SK-N-SH (cell line): ENCODE data around the gene PDE2A. TPM values are rescaled to one million over a fixed set of nuclear protein-coding genes. Genes with fewer than 3 reads are reported as not detected.
A peak's percentile ranks its signal among the peaks of the same experiment; 100 is the strongest.

Experiments used
- CTCF ChIA-PET: fragments of 300-600, 350-600 bp; formaldehyde crosslinking; extraction: SDS; loops from one replicate; lab custom pipeline; 2021; lab: Yijun Ruan, JAX
- POLR2A ChIA-PET: fragments of 350-600 bp; sonication (Branson Sonifier 250); formaldehyde crosslinking; extraction: SDS; loops from one replicate; lab custom pipeline; 2020; ENCODE audit warnings: antibody characterized with exemption, inconsistent platforms; lab: Yijun Ruan, JAX
- DNase-seq: peaks from one replicate; pipeline ENCODE4 v3.0.0; 2012
- H2AFZ ChIP-seq: fragments of 200-600 bp; sonication (generic); 2 replicates; pipeline ENCODE4 v1.8.1; 2016; ENCODE audit warnings: antibody characterized with exemption, mild to moderate bottlenecking, low read depth
- H3F3A ChIP-seq: fragments of 200-600 bp; sonication (generic); replicated peaks from 2 replicates; pipeline ENCODE3; 2016; ENCODE audit warnings: antibody characterized with exemption, mild to moderate bottlenecking; ENCODE audit not compliant: insufficient read depth
- H3K27ac ChIP-seq, 2 experiments: fragments of 200-500 bp in 1 of 2; fragments of 200-600 bp in 1 of 2; sonication (Bioruptor generic) in 1 of 2; sonication (generic), shearing (Covaris generic) in 1 of 2; 2 replicates each; pipeline versions ENCODE4 v1.5.1 to v1.6.1; 2014 to 2016; ENCODE audit warnings: low read depth in 2 of 2, inconsistent platforms in 1 of 2, low read length in 1 of 2, mild to moderate bottlenecking in 1 of 2, mixed read lengths in 1 of 2
- H3K27me3 ChIP-seq: fragments of 200-600 bp; sonication (generic), shearing (Covaris generic); 2 replicates; pipeline ENCODE4 v1.6.1; 2016; ENCODE audit warnings: mixed run types; ENCODE audit not compliant: insufficient read depth
- H3K36me3 ChIP-seq, 2 experiments: fragments of 200-500 bp in 1 of 2; fragments of 200-600 bp in 1 of 2; sonication (Bioruptor generic) in 1 of 2; sonication (generic) in 1 of 2; replicated peaks in 1 of 2; 2 replicates each; pipeline versions ENCODE3 to v1.5.1; 2014 to 2016; ENCODE audit warnings: low read length in 1 of 2, mild to moderate bottlenecking in 1 of 2; ENCODE audit not compliant: insufficient read depth in 2 of 2, control insufficient read depth in 1 of 2
- H3K4me1 ChIP-seq, 2 experiments: fragments of 200-500 bp in 1 of 2; fragments of 200-600 bp in 1 of 2; sonication (Bioruptor generic) in 1 of 2; sonication (generic), shearing (Covaris generic) in 1 of 2; 2 replicates each; pipeline versions ENCODE4 v1.5.1 to v1.6.1; 2014 to 2016; ENCODE audit warnings: low read depth in 1 of 2, low read length in 1 of 2, mixed run types in 1 of 2; ENCODE audit not compliant: insufficient read depth in 2 of 2, control insufficient read depth in 1 of 2
- H3K4me2 ChIP-seq: fragments of 200-600 bp; sonication (generic), shearing (Covaris generic); 2 replicates; pipeline ENCODE4 v1.6.1; 2017; ENCODE audit warnings: mixed run types
- H3K4me3 ChIP-seq, 2 experiments: fragments of 200-500 bp in 1 of 2; fragments of 200-600 bp in 1 of 2; sonication (Bioruptor generic) in 1 of 2; sonication (generic), shearing (Covaris generic) in 1 of 2; 2 replicates each; pipeline versions ENCODE4 v1.5.1 to v1.8.1; 2014 to 2016; ENCODE audit warnings: low read depth in 2 of 2, inconsistent platforms in 1 of 2, low read length in 1 of 2, mild to moderate bottlenecking in 1 of 2, mixed read lengths in 1 of 2, moderate library complexity in 1 of 2
- H3K79me2 ChIP-seq: fragments of 200-600 bp; sonication (generic); 2 replicates; pipeline ENCODE4 v1.8.1; 2017; ENCODE audit warnings: mild to moderate bottlenecking; ENCODE audit not compliant: insufficient read depth
- H3K9ac ChIP-seq: fragments of 200-600 bp; sonication (generic); 2 replicates; pipeline ENCODE4 v1.6.1; 2017; ENCODE audit warnings: mixed run types
- H3K9me2 ChIP-seq: fragments of 200-600 bp; sonication (generic); 2 replicates; pipeline ENCODE4 v1.6.1; 2017; ENCODE audit warnings: mixed run types
- H3K9me3 ChIP-seq: fragments of 200-600 bp; sonication (generic); 2 replicates; pipeline ENCODE4 v1.6.1; 2017; ENCODE audit warnings: mixed run types, mild to moderate bottlenecking, moderate library complexity
- H4K20me1 ChIP-seq: fragments of 200-600 bp; sonication (generic); 2 replicates; pipeline ENCODE4 v1.6.1; 2017; ENCODE audit warnings: mild to moderate bottlenecking, mixed run types; ENCODE audit not compliant: insufficient read depth
- GABPA ChIP-seq: IDR thresholded peaks from 2 replicates; pipeline ENCODE4 v1.4.0; 2012; ENCODE audit warnings: low read depth, mild to moderate bottlenecking
- GATA2 ChIP-seq: sonication (generic); formaldehyde crosslinking; IDR thresholded peaks from 2 replicates; pipeline ENCODE4 v1.5.0; 2020; ENCODE audit warnings: mild to moderate bottlenecking, missing genetic modification reagents
- NFIC ChIP-seq: IDR thresholded peaks from 2 replicates; pipeline ENCODE4 v1.4.0; 2012; ENCODE audit warnings: borderline replicate concordance
- NRF1 ChIP-seq: IDR thresholded peaks from 2 replicates; pipeline ENCODE4 v1.6.1; 2012; ENCODE audit warnings: low read depth, mild to moderate bottlenecking, low read length
- PBX3 ChIP-seq: IDR thresholded peaks from 2 replicates; pipeline ENCODE4; 2012
- SIN3A ChIP-seq: IDR thresholded peaks from 2 replicates; pipeline ENCODE4 v1.6.1; 2012; ENCODE audit warnings: low read depth, mild to moderate bottlenecking, low read length, moderate library complexity, borderline replicate concordance
- TAF1 ChIP-seq: IDR thresholded peaks from 2 replicates; pipeline ENCODE4 v1.6.1; 2012; ENCODE audit warnings: low read depth, mild to moderate bottlenecking, low read length, moderate library complexity, borderline replicate concordance
- YY1 ChIP-seq: IDR thresholded peaks from 2 replicates; pipeline ENCODE4 v1.4.0; 2012; ENCODE audit warnings: low read depth, mild to moderate bottlenecking
- ZBTB33 ChIP-seq: IDR thresholded peaks from 2 replicates; pipeline ENCODE4 v1.4.0; 2012; ENCODE audit warnings: low read depth, borderline replicate concordance
- WGBS: methylation state at CpG from one replicate; pipeline ENCODE4 v1.1.6; 2017; ENCODE audit warnings: low lambda C conversion rate; 5-methylcytosine and 5-hydroxymethylcytosine counted together
- polyA plus RNA-seq, 3 experiments: library from polyadenylated mRNA; depleted of rRNA; stranded (reverse); fragments of >200 nt; gene quantifications; 2 replicates each; pipeline ENCODE4 v1.2.3, GENCODE V29; 2012

PDE2A gene
- polyA plus RNA-seq, 1 of the 3 experiments (the other 2 are of a cell fraction), result 0.43 TPM

- no peak for TF ChIP-seq TAF1
- no peak for TF ChIP-seq GABPA
- no peak for TF ChIP-seq PBX3
- TF ChIP-seq ZBTB33, result no peak
- no peak for TF ChIP-seq NRF1
- TF ChIP-seq NFIC, result no peak
- TF ChIP-seq, all 33 proteins: peak for 0
Measured at GRCh38 chr11:72655014-72655413, 19.2 kb downstream of the PDE2A start (continued).

- H2AFZ ChIP-seq, result no peak overlapping the region
- H3K4me1 ChIP-seq, result peaks cover 0 to 44% of the 10 kb centered on the region in 2 experiments; a peak in 1 of 4 replicates
- no peak overlapping the region for H3K27ac ChIP-seq
- TF ChIP-seq YY1, result no peak
- TF ChIP-seq SIN3A, result no peak
- H3K27me3 ChIP-seq, result peaks cover under 1% of the 10 kb centered on the region; the same call in 1 of the 2 replicates
- H3K4me2 ChIP-seq, result no peak overlapping the region
- no peaks in the 10 kb centered on the region for H3F3A ChIP-seq
- H3K4me3 ChIP-seq, result no peak overlapping the region
- DNase-seq, result no peak
- no peaks in the 10 kb centered on the region for H3K9me2 ChIP-seq
- no peaks in the 10 kb centered on the region for H3K9me3 ChIP-seq
- 29% methylated on average over 3 of the region's 3 CpGs for whole genome bisulfite sequencing
- no peak overlapping the region for H3K9ac ChIP-seq
- H3K79me2 ChIP-seq, result no peaks in the 10 kb centered on the region
- CTCF ChIA-PET, result interaction anchor here (1.3 to 18.2 kb wide), 7 partner anchors 10 to 182 kb away, joined by 3 to 276 read pairs (median 36); no protein-coding TSS in a partner anchor
- H4K20me1 ChIP-seq, result no peaks in the 10 kb centered on the region
- H3K36me3 ChIP-seq, result no peaks in the 10 kb centered on the region
- POLR2A ChIA-PET, result no interaction called here
Measured at GRCh38 chr11:72653649-72654048, 20.6 kb downstream of the PDE2A start.

- Histone ChIP-seq H3K9me3 (no peaks in the 10 kb centered on the region), H3K4me1 (peaks cover 0 to 43% of the 10 kb centered on the region in 2 experiments; a peak in 1 of 4 replicates), H3K4me2 (no peak overlapping the region), H3K9ac (no peak overlapping the region), H3K9me2 (no peaks in the 10 kb centered on the region), H3K79me2 (no peaks in the 10 kb centered on the region), H3K36me3 (no peaks in the 10 kb centered on the region), H4K20me1 (no peaks in the 10 kb centered on the region), H3F3A (no peaks in the 10 kb centered on the region), H3K27me3 (no peaks in the 10 kb centered on the region; the same call in 1 of the 2 replicates), H3K27ac (no peak overlapping the region), H2AFZ (no peak overlapping the region), H3K4me3 (no peak overlapping the region)
- no peak for TF ChIP-seq YY1
- peak; percentile 50 for TF ChIP-seq GATA2 (CRISPR knock-in tag)
- POLR2A ChIA-PET, result no interaction called here
- peak; percentile 63 for DNase-seq
- WGBS, result 60% methylated on average over 11 of the region's 13 CpGs
- CTCF ChIA-PET, result interaction anchor here (1.3 to 18.2 kb wide), 9 partner anchors 9 to 182 kb away, joined by 3 to 276 read pairs (median 8); no protein-coding TSS in a partner anchor
Measured at GRCh38 chr11:72652873-72653630, 21.2 kb downstream of the PDE2A start.
